ENCODE measurements around the gene FFAR2. TPM values are rescaled to one million over a fixed set of nuclear protein-coding genes. Genes with fewer than 3 reads are reported as not detected.

FFAR2 gene
- total RNA-seq, 1 experiment from 2014 or later, result not detected

- no peak overlapping the region for H2AFZ ChIP-seq (ENCODE audit: low read depth, low read length, poor library complexity, severe bottlenecking)
- H3K79me2 ChIP-seq (ENCODE audit: insufficient read depth, low read length), result no peaks in the 10 kb centered on the region
- H3K9me3 ChIP-seq (ENCODE audit: control insufficient read depth in 1 of 2, insufficient read depth in 1 of 2, low read depth in 1 of 2, low read length in 2 of 2), result no peaks in the 10 kb centered on the region
- no peak overlapping the region for H3K9ac ChIP-seq (ENCODE audit: low read length)
- intact Hi-C loops (cut with micrococcal nuclease), result no loop called here
- H3K4me1 ChIP-seq (ENCODE audit: control insufficient read depth in 1 of 2, insufficient read depth in 2 of 2, low read length in 2 of 2), result no peaks in the 10 kb centered on the region
- no peaks in the 10 kb centered on the region for H4K20me1 ChIP-seq (ENCODE audit: insufficient read depth)
- BruUV-seq (replicated peaks), result no TSS peak
- no peaks in the 10 kb centered on the region for H3K9me2 ChIP-seq (ENCODE audit: insufficient read depth)
- no peak for DNase-seq (ENCODE audit: low read depth, low spot score)
- H3K4me3 ChIP-seq (replicated peaks in 1 of 2; ENCODE audit: low read depth in 1 of 2, low read length in 2 of 2), result no peak overlapping the region
- no peaks in the 10 kb centered on the region for H3K36me3 ChIP-seq (ENCODE audit: control insufficient read depth in 1 of 2, insufficient read depth in 2 of 2, low read length in 2 of 2)
- peaks cover 13% of the 10 kb centered on the region; the same call in 1 of the 2 replicates for H3K27me3 ChIP-seq (ENCODE audit: insufficient read depth, low read length)
- no peak overlapping the region for H3K27ac ChIP-seq (ENCODE audit: low read depth, low read length)
- H3K4me2 ChIP-seq (ENCODE audit: low read length), result no peak overlapping the region
- RAD21 ChIA-PET (ENCODE audit: low non-redundant PET in 1 of 2, low total read pairs in 2 of 2, uncharacterized antibody in 2 of 2, unreplicated experiment in 2 of 2), result no interaction called here
- CTCF ChIA-PET, result no interaction called here
- POLR2A ChIA-PET, result no interaction called here
- no peak for ATAC-seq
- TF ChIP-seq JUND (IDR thresholded peaks at IDR 0.05) (no peak), SP1 (IDR thresholded peaks at IDR 0.05; ENCODE audit: low read depth) (no peak), EGR1 (IDR thresholded peaks at IDR 0.05; ENCODE audit: low read depth) (no peak), SIN3A (IDR thresholded peaks at IDR 0.05; ENCODE audit: low read depth) (no peak), EZH2 (IDR thresholded peaks at IDR 0.05) (no peak), CEBPB (IDR thresholded peaks at IDR 0.05; ENCODE audit: low read depth) (no peak)
These were observed 7.7 kb downstream of the FFAR2 start for GRCh38 chr19:35455616-35456201.

- Histone ChIP-seq H3K9me2 (ENCODE audit: insufficient read depth) (no peaks in the 10 kb centered on the region), H2AFZ (ENCODE audit: low read depth, low read length, poor library complexity, severe bottlenecking) (no peak overlapping the region), H3K36me3 (ENCODE audit: control insufficient read depth in 1 of 2, insufficient read depth in 2 of 2, low read length in 2 of 2) (no peaks in the 10 kb centered on the region), H3K4me1 (ENCODE audit: control insufficient read depth in 1 of 2, insufficient read depth in 2 of 2, low read length in 2 of 2) (no peaks in the 10 kb centered on the region), H3K9ac (ENCODE audit: low read length) (no peak overlapping the region), H3K9me3 (ENCODE audit: control insufficient read depth in 1 of 2, insufficient read depth in 1 of 2, low read depth in 1 of 2, low read length in 2 of 2) (no peaks in the 10 kb centered on the region), H4K20me1 (ENCODE audit: insufficient read depth) (no peaks in the 10 kb centered on the region), H3K27me3 (ENCODE audit: insufficient read depth, low read length) (peaks cover 7% of the 10 kb centered on the region; the same call in 1 of the 2 replicates), H3K79me2 (ENCODE audit: insufficient read depth, low read length) (no peaks in the 10 kb centered on the region), H3K4me2 (ENCODE audit: low read length) (no peak overlapping the region), H3K27ac (ENCODE audit: low read depth, low read length) (no peak overlapping the region), H3K4me3 (replicated peaks in 1 of 2; ENCODE audit: low read depth in 1 of 2, low read length in 2 of 2) (no peak overlapping the region)
- intact Hi-C loops (cut with micrococcal nuclease), result no loop called here
- ChIA-PET POLR2A (no interaction called here), CTCF (no interaction called here), RAD21 (ENCODE audit: low non-redundant PET in 1 of 2, low total read pairs in 2 of 2, uncharacterized antibody in 2 of 2, unreplicated experiment in 2 of 2) (no interaction called here)
- DNase-seq (ENCODE audit: low read depth, low spot score) (no peak), ATAC-seq (no peak)
- BruUV-seq (replicated peaks), result no TSS peak
- TF ChIP-seq JUND (IDR thresholded peaks at IDR 0.05) (no peak), CTCF (IDR thresholded peaks at IDR 0.05 in 2 of 3, conservative IDR thresholded peaks at IDR 0.05 in 1 of 3; ENCODE audit: borderline replicate concordance in 1 of 3, insufficient read depth in 1 of 3, low read depth in 2 of 3, low read length in 2 of 3) (no peak)
These were observed 9.1 kb downstream of the FFAR2 start for GRCh38 chr19:35457173-35457572.
